HepG2 (cell line): Measurements from ENCODE around the gene ACE.

Experiments used
- MXI1 ChIP-seq: IDR thresholded peaks from 3 replicates; pipeline ENCODE4 v1.6.1; 2012; ENCODE audit warnings: low read depth, low read length, inconsistent platforms, borderline replicate concordance
- PHB2 ChIP-seq: fragments of 450-650 bp; IDR thresholded peaks from 2 replicates; pipeline ENCODE4 v1.6.1; 2018; ENCODE audit not compliant: partially characterized antibody
- POLR2AphosphoS5 ChIP-seq: IDR thresholded peaks from 2 replicates; pipeline ENCODE4 v1.6.1; 2012; ENCODE audit warnings: low read depth, low read length
- SNAPC2 ChIP-seq: sonication (generic); formaldehyde crosslinking; IDR thresholded peaks from 2 replicates; pipeline ENCODE4 v1.8.1; 2022; ENCODE audit warnings: mild to moderate bottlenecking, missing genetic modification reagents
- ZNF468 ChIP-seq: sonication (generic); formaldehyde crosslinking; IDR thresholded peaks from 2 replicates; pipeline ENCODE4 v1.8.0; 2022; ENCODE audit warnings: mild to moderate bottlenecking, moderate library complexity, missing genetic modification reagents
- TF ChIP-seq, protein P1 (sequence below), 2 experiments: sonication (generic) in 1 of 2; formaldehyde crosslinking in 1 of 2; IDR thresholded peaks; 2 replicates each; pipeline versions ENCODE4 v1.5.1 to v1.6.1; 2011 to 2020; ENCODE audit warnings: borderline replicate concordance in 1 of 2, low read depth in 1 of 2, low read length in 1 of 2, mild to moderate bottlenecking in 1 of 2, missing genetic modification reagents in 1 of 2, moderate library complexity in 1 of 2
- TF ChIP-seq, protein P2 (sequence below): sonication (generic); formaldehyde crosslinking; IDR thresholded peaks from 2 replicates; pipeline ENCODE4 v1.4.0; 2020; ENCODE audit warnings: missing genetic modification reagents
- TF ChIP-seq, protein P3 (sequence below): sonication (generic); formaldehyde crosslinking; IDR thresholded peaks from 2 replicates; pipeline ENCODE4 v1.9.0; 2021; ENCODE audit warnings: missing genetic modification reagents, borderline replicate concordance
- TF ChIP-seq, protein P4 (sequence below): sonication (generic); formaldehyde crosslinking; IDR thresholded peaks from 2 replicates; pipeline ENCODE4 v1.8.1; 2023; ENCODE audit warnings: missing genetic modification reagents, inconsistent platforms, borderline replicate concordance
- TF ChIP-seq, protein P5 (sequence below): sonication (generic); formaldehyde crosslinking; IDR thresholded peaks from 2 replicates; pipeline ENCODE4 v1.5.0; 2020; ENCODE audit warnings: mild to moderate bottlenecking, missing genetic modification reagents, moderate library complexity

- TF ChIP-seq SNAPC2 (CRISPR knock-in tag) (no peak), PHB2 (no peak), POLR2AphosphoS5 (no peak), MXI1 (no peak), ZNF468 (CRISPR knock-in tag) (no peak)
- TF ChIP-seq, protein P1, sequence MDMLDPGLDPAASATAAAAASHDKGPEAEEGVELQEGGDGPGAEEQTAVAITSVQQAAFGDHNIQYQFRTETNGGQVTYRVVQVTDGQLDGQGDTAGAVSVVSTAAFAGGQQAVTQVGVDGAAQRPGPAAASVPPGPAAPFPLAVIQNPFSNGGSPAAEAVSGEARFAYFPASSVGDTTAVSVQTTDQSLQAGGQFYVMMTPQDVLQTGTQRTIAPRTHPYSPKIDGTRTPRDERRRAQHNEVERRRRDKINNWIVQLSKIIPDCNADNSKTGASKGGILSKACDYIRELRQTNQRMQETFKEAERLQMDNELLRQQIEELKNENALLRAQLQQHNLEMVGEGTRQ (IDR thresholded peaks at IDR 0.05; ENCODE audit: low read depth, low read length) = no peak
- TF ChIP-seq, protein P1 (CRISPR knock-in tag; IDR thresholded peaks at IDR 0.05; ENCODE audit: borderline replicate concordance) = no peak
- TF ChIP-seq, protein P2, sequence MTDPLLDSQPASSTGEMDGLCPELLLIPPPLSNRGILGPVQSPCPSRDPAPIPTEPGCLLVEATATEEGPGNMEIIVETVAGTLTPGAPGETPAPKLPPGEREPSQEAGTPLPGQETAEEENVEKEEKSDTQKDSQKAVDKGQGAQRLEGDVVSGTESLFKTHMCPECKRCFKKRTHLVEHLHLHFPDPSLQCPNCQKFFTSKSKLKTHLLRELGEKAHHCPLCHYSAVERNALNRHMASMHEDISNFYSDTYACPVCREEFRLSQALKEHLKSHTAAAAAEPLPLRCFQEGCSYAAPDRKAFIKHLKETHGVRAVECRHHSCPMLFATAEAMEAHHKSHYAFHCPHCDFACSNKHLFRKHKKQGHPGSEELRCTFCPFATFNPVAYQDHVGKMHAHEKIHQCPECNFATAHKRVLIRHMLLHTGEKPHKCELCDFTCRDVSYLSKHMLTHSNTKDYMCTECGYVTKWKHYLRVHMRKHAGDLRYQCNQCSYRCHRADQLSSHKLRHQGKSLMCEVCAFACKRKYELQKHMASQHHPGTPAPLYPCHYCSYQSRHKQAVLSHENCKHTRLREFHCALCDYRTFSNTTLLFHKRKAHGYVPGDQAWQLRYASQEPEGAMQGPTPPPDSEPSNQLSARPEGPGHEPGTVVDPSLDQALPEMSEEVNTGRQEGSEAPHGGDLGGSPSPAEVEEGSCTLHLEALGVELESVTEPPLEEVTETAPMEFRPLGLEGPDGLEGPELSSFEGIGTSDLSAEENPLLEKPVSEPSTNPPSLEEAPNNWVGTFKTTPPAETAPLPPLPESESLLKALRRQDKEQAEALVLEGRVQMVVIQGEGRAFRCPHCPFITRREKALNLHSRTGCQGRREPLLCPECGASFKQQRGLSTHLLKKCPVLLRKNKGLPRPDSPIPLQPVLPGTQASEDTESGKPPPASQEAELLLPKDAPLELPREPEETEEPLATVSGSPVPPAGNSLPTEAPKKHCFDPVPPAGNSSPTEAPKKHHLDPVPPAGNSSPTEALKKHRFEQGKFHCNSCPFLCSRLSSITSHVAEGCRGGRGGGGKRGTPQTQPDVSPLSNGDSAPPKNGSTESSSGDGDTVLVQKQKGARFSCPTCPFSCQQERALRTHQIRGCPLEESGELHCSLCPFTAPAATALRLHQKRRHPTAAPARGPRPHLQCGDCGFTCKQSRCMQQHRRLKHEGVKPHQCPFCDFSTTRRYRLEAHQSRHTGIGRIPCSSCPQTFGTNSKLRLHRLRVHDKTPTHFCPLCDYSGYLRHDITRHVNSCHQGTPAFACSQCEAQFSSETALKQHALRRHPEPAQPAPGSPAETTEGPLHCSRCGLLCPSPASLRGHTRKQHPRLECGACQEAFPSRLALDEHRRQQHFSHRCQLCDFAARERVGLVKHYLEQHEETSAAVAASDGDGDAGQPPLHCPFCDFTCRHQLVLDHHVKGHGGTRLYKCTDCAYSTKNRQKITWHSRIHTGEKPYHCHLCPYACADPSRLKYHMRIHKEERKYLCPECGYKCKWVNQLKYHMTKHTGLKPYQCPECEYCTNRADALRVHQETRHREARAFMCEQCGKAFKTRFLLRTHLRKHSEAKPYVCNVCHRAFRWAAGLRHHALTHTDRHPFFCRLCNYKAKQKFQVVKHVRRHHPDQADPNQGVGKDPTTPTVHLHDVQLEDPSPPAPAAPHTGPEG (CRISPR knock-in tag) = no peak
- TF ChIP-seq, protein P3, sequence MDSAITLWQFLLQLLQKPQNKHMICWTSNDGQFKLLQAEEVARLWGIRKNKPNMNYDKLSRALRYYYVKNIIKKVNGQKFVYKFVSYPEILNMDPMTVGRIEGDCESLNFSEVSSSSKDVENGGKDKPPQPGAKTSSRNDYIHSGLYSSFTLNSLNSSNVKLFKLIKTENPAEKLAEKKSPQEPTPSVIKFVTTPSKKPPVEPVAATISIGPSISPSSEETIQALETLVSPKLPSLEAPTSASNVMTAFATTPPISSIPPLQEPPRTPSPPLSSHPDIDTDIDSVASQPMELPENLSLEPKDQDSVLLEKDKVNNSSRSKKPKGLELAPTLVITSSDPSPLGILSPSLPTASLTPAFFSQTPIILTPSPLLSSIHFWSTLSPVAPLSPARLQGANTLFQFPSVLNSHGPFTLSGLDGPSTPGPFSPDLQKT (CRISPR knock-in tag) = no peak
- TF ChIP-seq, protein P4, sequence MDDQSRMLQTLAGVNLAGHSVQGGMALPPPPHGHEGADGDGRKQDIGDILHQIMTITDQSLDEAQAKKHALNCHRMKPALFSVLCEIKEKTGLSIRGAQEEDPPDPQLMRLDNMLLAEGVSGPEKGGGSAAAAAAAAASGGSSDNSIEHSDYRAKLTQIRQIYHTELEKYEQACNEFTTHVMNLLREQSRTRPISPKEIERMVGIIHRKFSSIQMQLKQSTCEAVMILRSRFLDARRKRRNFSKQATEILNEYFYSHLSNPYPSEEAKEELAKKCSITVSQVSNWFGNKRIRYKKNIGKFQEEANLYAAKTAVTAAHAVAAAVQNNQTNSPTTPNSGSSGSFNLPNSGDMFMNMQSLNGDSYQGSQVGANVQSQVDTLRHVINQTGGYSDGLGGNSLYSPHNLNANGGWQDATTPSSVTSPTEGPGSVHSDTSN (CRISPR knock-in tag) = no peak
- TF ChIP-seq, protein P5, sequence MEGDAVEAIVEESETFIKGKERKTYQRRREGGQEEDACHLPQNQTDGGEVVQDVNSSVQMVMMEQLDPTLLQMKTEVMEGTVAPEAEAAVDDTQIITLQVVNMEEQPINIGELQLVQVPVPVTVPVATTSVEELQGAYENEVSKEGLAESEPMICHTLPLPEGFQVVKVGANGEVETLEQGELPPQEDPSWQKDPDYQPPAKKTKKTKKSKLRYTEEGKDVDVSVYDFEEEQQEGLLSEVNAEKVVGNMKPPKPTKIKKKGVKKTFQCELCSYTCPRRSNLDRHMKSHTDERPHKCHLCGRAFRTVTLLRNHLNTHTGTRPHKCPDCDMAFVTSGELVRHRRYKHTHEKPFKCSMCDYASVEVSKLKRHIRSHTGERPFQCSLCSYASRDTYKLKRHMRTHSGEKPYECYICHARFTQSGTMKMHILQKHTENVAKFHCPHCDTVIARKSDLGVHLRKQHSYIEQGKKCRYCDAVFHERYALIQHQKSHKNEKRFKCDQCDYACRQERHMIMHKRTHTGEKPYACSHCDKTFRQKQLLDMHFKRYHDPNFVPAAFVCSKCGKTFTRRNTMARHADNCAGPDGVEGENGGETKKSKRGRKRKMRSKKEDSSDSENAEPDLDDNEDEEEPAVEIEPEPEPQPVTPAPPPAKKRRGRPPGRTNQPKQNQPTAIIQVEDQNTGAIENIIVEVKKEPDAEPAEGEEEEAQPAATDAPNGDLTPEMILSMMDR (CRISPR knock-in tag) = no peak
Measured at GRCh38 chr17:63490858-63491400, 14.1 kb downstream of the ACE start.
